OCI-LY1 (cell line): ENCODE measurements around the gene ARHGAP6.

Experiments
- CTCF ChIP-seq: fragments of 200-600 bp; sonication (generic), shearing (Covaris generic); IDR thresholded peaks from 2 replicates; pipeline ENCODE4 v1.5.1; 2017; ENCODE audit warnings: mild to moderate bottlenecking, antibody characterized with exemption, low read length, moderate library complexity, mixed read lengths
- EZH2 ChIP-seq: fragments of 200-600 bp; sonication (generic), shearing (Covaris generic); IDR thresholded peaks from 2 replicates; pipeline ENCODE4 v1.8.0; 2017; ENCODE audit warnings: borderline replicate concordance, mixed run types, mild to moderate bottlenecking, antibody characterized with exemption, low read length, moderate library complexity, mixed read lengths

- TF ChIP-seq CTCF (no peak), EZH2 (no peak)
Observed at GRCh38 chrX:11305641-11306040, 360.1 kb downstream of the ARHGAP6 start.
